Lower lobe of right lung (tissue), 2 donors: ENCODE data around the gene SLCO2A1. TPM values are rescaled to one million over a fixed set of nuclear protein-coding genes. Genes with fewer than 3 reads are reported as not detected.

Experiments used
- ATAC-seq, 2 donors: fragments of 200-7000 bp; cut with Tn5 transposase; one replicate each; pipeline ENCODE4 v1.9.1; 2020 to 2022; ENCODE audit warnings: mild to moderate bottlenecking in 2 of 2, moderate library complexity in 2 of 2
- DNase-seq: peaks from one replicate; pipeline ENCODE4 v3.0.0-alpha.2; 2020
- H3K27ac ChIP-seq: fragments of 200-600 bp; one replicate; pipeline ENCODE4 v1.8.0; 2022
- H3K27me3 ChIP-seq: fragments of 200-600 bp; one replicate; pipeline ENCODE4 v1.8.0; 2022; ENCODE audit warnings: low read depth
- H3K36me3 ChIP-seq: fragments of 200-600 bp; one replicate; pipeline ENCODE4 v1.8.0; 2022; ENCODE audit warnings: mild to moderate bottlenecking
- H3K4me1 ChIP-seq: fragments of 200-600 bp; one replicate; pipeline ENCODE4 v1.8.0; 2022
- H3K4me3 ChIP-seq: fragments of 200-600 bp; one replicate; pipeline ENCODE4 v1.8.0; 2022; ENCODE audit warnings: mild to moderate bottlenecking
- H3K9me3 ChIP-seq: fragments of 200-600 bp; one replicate; pipeline ENCODE4 v1.8.0; 2022
- CTCF ChIP-seq: fragments of 200-600 bp; IDR thresholded peaks from one replicate; pipeline ENCODE4 v1.8.0; 2022; ENCODE audit warnings: antibody characterized with exemption, mild to moderate bottlenecking
- intact Hi-C: fragments of 100-400 bp; cut with DNase I; formaldehyde crosslinking; loops from one replicate; pipeline ENCODE4 v1.11.0; 2022
- total RNA-seq: library from RNA; stranded (reverse); fragmentation: NEBNext Ultra II Directional; extraction: Animal tissue kit (Norgen Biotek cat#: 25700); gene quantifications from one replicate; pipeline ENCODE4 v1.2.1, GENCODE V29; 2021
- donor health status: DM: no; HTN: yes; CAD: no; lungs with severe emphysema.

The SLCO2A1 gene
- total RNA-seq, 1 donor from 2014 or later, result 204 TPM

- no peak overlapping the region for H3K27ac ChIP-seq
- no peak for TF ChIP-seq CTCF
- H3K27me3 ChIP-seq, result no peaks in the 10 kb centered on the region
- H3K4me1 ChIP-seq, result peaks cover 10% of the 10 kb centered on the region
- H3K9me3 ChIP-seq, result peaks cover 4% of the 10 kb centered on the region
- intact Hi-C loops, result no loop called here
- DNase-seq (no peak), ATAC-seq (no peak)
- no peak overlapping the region for H3K4me3 ChIP-seq
- H3K36me3 ChIP-seq, result no peaks in the 10 kb centered on the region
Measured at GRCh38 chr3:134004841-134005240, 24.9 kb downstream of the SLCO2A1 start.

GRCh38 chr3:134003066-134003465 is 26.7 kb downstream of the SLCO2A1 start:
- Histone ChIP-seq H3K27ac (no peak overlapping the region), H3K27me3 (no peaks in the 10 kb centered on the region), H3K4me1 (peaks cover 10% of the 10 kb centered on the region), H3K9me3 (peaks cover 4% of the 10 kb centered on the region), H3K36me3 (no peaks in the 10 kb centered on the region), H3K4me3 (no peak overlapping the region)
- DNase-seq (no peak), ATAC-seq (peak in 1 of 2 donors; percentile 45)
- no peak for TF ChIP-seq CTCF
- intact Hi-C loops, result no loop called here

DNA sequence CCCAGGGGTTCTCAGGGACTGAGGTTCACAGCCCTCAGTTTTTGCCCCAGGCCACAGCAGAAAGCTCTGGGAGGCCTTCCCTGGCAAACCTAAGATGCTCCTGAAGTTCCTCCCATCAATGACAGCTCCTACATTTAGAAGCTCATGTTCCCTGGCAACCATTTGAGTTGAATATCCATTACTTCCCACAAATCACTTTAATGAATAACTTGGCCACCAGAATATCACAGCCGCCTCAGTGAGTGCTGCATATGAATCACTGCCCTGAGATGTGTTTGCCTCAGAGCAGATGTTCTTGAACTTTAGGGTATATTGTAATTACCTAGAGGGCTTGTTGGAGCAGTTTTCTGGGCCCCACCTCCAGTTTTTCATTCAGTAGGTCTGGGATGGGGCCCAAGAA is 27.4 kb downstream of the SLCO2A1 start:
- ATAC-seq (no peak), DNase-seq (no peak)
- Histone ChIP-seq H3K4me3 (no peak overlapping the region), H3K4me1 (peaks cover 10% of the 10 kb centered on the region), H3K36me3 (no peaks in the 10 kb centered on the region), H3K9me3 (peaks cover 4% of the 10 kb centered on the region), H3K27ac (no peak overlapping the region), H3K27me3 (no peaks in the 10 kb centered on the region)
- intact Hi-C loops, result no loop called here
- no peak for TF ChIP-seq CTCF

DNA sequence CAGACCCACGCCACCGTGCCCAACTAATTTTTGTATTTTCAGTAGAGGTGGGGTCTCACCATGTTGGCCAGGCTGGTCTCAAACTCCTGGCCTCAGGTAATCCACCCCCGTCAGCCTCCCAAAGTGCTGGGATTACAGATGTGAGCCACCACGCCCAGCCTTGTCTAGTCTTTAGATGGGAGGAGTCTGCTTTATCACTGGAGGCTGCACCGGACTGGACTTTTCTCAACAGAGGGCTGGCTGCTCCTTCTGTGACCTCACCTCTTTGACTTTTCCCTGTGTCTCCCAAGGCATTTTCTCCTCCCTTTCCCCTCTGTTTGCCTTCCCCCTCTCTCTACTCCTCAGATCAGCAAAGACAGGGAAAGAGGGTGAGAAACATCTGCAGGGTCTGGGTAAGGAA is 28.5 kb downstream of the SLCO2A1 start:
- Histone ChIP-seq H3K36me3 (no peaks in the 10 kb centered on the region), H3K4me1 (peaks cover 10% of the 10 kb centered on the region), H3K9me3 (peaks cover 4% of the 10 kb centered on the region), H3K27ac (no peak overlapping the region), H3K4me3 (no peak overlapping the region), H3K27me3 (no peaks in the 10 kb centered on the region)
- intact Hi-C loops, result no loop called here
- ATAC-seq (no peak), DNase-seq (no peak)
- no peak for TF ChIP-seq CTCF

DNA sequence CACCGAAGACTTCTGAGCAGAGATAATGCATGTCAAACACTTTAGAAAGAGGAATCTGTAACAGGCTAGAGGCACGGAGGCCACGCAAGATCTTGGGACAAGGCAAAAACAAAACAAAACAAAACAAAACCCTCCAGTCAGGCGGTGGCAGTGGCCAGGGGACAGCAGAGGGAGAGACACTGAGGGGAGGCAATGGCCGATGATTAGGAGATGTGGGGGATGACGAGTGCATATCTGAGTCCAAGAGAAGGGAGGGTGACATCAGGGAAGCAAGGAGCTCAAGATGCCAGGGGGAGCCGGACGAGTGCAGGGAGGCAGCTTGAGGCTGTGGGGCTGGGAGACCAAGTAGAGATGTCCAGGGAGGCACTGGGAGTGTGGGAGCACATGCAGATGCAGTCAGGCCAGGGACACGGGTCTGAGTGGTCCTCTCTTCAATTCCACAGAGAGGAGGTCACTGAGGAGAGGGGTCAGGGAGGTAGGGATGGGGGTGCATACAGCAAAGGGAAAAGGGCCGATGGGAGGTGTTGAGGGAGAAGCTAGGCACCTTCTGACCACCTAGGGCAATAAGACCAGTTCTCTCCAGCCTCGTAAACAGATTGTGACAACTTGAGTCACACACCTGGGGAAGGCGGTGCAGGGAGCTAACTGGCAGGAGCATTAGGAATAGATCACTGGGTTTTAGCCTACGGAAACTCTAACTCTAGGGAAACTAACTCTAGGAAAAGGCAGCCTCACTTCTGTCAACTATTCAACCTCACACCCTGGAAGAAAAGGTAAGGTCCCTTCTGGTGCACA is 29.6 kb downstream of the SLCO2A1 start:
- no peak for ATAC-seq
- intact Hi-C loops, result no loop called here
- Histone ChIP-seq H3K4me1 (peaks cover 10% of the 10 kb centered on the region), H3K9me3 (peaks cover 4% of the 10 kb centered on the region), H3K4me3 (no peak overlapping the region), H3K36me3 (no peaks in the 10 kb centered on the region), H3K27ac (no peak overlapping the region), H3K27me3 (no peaks in the 10 kb centered on the region)
- DNase-seq, result no peak
- no peak for TF ChIP-seq CTCF
